Stimulated activated naive CD4-positive, alpha-beta T cell treated with Interleukin-2 at 50 U/mL for 16 hours (primary cell): Measurements from ENCODE around the gene THAP4.

Experiments used
- DNase-seq: peaks from one replicate; lab custom pipeline; 2025; lab: John Stamatoyannopoulos, UW

Gene THAP4

GRCh38 chr2:241563981-241564595 is 72.9 kb downstream of the THAP4 start:
- DNase-seq = no peak

GRCh38 chr2:241563571-241563980 is 73.4 kb downstream of the THAP4 start:
- DNase-seq = no peak

GRCh38 chr2:241563031-241563507 is 73.9 kb downstream of the THAP4 start:
- no peak for DNase-seq

GRCh38 chr2:241562269-241562891 is 74.6 kb downstream of the THAP4 start:
- DNase-seq = no peak

- no peak for DNase-seq
These were observed 75.1 kb downstream of the THAP4 start for GRCh38 chr2:241561832-241562231.

DNA sequence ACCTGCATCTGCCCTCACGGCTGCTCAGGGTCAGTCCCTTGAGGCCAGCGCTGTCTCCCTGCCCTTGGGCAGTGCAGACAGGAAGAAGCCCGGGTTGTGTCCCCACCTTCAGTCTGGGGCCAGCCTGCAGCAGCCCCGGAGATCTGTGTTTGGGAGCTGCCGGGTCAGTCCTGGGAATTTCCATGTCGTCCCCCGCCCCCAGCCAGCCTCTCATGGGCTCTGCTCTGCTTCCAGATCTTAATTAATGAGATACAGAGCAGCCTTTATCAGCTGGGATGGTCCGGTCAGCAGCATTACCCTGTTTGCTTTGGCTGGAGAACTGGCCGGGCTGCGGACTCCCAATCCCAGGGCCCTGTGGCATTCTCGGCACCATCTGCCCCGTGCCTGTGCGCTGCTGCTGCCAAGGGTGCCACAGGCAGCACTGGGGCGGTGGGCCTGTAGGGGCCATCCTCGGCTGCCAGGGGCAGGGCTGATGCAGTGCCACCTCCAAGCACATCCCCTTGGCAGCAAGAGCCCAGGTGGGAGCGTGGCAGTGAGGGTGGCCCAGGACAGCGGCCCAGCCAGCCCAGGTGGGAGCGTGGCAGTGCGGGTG is 76.0 kb downstream of the THAP4 start:
- no peak for DNase-seq

- no peak for DNase-seq
These were observed 76.6 kb downstream of the THAP4 start for GRCh38 chr2:241560162-241560882.

DNA sequence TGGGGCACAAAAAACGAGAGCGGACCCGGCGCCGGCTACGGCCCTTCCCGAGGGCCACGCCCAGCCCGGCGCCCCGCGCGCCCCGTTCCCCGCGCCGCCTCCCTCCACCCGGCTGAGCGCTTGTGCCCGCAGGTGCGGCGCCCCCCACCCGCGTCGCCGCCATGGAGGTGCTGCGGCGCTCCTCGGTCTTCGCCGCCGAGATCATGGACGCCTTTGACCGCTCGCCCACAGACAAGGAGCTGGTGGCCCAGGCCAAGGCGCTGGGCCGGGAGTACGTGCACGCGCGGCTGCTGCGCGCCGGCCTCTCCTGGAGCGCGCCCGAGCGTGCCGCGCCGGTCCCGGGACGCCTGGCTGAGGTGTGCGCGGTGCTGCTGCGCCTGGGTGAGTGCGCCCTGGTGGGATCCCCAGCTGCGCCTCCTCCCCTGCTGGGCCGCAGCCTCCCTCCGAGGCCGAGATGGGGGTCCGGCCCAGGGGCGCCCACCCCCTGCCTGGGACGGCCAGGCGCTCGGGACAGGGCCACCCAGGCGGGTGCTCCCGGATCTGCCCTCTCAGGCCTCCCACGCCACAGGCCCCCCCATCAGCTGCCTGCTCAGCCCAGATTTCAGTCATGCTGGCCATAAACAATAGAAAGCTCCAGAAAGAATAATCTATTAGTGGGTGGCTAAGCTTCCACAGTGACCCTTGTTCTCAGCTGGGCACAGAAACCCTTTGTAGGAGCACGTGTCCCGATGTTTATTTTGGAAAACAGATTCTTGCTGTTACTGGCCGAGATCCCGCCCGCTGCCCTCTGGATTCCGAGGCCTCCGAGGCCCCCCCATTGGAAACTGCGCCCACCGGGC is 77.4 kb downstream of the THAP4 start:
- DNase-seq = no peak

DNA sequence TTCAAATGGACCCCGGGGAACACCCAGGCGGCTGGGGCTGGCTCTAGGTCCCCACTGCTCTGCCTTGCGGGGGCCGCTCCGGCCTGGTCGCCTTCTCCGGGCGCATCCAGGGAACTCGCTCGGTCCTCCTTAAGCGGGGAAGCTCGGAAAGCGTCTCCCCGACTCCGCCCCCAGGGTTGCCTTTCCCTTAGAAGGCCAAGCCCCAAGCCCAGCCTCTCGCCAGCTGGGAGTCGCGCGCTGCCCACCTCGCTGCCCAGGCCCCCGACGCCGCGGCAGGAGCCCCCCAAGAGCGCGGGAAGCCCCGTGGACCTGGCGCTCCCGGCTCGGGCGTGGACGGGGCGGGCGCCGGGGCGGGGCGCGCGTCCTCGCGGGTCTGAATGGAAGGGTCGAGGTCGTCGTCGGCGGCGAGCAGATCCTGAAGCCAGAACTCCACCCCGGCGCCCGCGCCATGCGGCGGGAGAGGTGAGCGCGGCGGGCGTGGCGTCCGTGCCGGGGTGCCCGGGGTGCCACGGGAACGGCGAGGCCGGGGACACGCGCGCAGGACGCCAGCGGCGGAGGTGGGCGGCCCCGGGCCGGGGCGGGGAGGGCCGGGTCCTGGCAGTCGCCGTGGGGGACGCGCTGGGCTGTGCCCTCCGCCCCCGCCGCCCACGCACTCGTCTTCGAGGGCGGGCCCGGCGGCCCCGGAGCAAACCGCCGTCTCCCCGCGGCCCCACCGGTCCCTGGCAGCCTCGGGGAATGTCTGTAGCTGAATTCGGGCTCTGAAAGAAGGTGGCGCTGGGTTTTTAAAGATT is 78.2 kb downstream of the THAP4 start, which contains the start of gene BOK:
Gene BOK, plus strand, starts transcription at position 214 of the 791 bp plus-strand sequence. CDS start 739 bp downstream, outside the sequence.
- DNase-seq = no peak

DNA sequence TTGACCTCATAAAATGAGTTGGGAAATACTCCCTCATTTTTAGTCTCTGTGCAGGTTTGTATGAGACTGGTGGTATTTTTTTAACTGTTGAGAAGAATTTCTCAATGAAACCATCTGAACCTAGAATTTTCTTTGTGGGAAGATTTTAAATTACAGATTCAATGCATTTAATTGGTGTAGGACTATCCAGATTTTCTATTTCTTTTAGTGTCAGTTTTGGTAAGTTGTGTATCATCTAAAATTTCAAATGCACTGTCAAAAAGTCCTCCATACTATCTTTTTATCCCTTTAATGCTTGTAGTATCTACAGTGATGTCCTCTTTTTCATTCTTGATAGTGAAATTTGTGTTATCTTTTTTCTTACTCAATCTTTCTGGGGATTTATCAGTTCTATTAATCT is 80.2 kb downstream of the THAP4 start:
- no peak for DNase-seq

DNA sequence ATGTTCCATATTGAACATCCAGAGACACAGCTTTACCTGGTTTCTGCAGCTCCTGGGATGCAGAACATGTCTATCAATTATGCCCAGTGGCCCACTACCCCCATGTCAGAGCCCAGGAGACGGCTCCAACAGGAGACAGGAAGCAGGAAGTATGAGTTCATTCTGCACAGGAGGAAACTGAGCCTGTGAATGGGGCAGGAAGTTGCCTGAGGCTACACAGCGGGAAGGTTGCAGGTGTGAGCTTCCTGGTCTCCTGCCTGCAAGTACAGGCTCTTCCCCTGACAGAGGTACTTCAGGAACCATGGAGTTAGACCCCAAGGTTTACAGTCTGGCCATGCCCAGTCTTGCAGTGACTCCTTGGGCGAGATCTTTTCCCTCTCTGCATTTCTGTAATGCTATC is 81.2 kb downstream of the THAP4 start:
- no peak for DNase-seq

- DNase-seq = no peak
These were observed 82.2 kb downstream of the THAP4 start for GRCh38 chr2:241554610-241555322.

GRCh38 chr2:241553981-241554380 is 83.0 kb downstream of the THAP4 start:
- DNase-seq = no peak

DNA sequence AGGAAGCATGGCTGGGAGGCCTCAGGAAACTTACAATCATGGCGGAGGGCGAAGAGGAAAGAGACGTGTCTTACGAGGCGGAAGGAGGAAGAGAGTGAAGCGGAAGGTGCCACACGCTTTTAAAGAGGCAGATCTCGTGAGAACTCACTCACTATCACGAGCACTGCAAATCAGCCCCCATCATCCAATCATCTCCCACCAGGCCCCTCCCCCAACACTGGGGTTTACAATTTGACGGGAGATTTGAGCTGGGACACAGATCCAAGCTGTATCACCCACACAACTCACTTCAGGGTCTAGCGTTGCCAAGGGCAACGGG is 83.5 kb downstream of the THAP4 start:
- DNase-seq = no peak

GRCh38 chr2:241551998-241552737 is 84.8 kb downstream of the THAP4 start:
- DNase-seq = no peak

- no peak for DNase-seq
These were observed 85.4 kb downstream of the THAP4 start for GRCh38 chr2:241551599-241551997.

DNA sequence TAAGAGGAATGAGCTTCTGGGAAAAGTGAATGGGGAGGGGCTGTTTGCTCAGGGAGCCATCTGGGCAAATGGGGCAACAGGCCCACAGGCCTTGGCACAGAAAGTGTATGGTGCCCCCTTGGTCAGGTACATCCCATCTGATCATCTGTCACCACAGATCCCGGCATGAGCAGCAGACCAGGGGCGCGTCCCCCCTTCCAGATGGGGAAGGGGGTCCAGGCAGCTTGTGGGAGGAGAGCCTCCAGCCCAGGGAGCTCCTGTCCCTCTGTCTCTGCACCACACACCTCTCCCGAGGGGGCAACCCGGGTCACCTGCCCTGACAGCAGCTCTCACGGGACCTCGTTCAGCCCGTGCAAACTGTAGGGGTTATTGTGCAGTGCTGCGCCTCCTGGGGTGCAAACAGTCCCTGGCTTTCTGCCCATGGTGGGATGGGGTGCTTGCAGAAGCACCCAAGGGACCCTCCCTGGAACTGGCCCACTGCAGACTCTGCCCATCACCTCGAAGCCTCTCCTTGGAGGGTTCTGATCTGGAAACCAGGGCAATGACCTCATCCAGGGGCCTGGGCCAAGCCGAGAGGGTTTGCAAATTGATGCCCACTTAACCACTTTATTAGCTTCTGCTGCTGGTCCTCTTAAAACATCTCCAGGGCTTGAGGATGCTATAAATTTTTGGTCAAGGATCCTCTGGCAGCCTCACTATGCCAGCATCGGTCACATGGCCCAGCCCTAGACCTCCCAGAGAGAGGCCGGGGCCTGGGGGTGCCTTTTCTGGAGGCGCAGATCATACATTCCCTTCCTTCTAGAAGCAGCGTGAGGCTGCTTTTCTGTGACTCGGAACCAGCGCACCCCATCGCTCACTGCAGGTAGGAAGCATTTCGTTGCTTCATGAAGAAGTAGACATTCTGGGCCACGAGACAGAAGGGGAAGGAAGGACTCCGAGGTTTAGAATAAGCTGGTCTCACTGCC is 86.1 kb downstream of the THAP4 start:
- no peak for DNase-seq

DNA sequence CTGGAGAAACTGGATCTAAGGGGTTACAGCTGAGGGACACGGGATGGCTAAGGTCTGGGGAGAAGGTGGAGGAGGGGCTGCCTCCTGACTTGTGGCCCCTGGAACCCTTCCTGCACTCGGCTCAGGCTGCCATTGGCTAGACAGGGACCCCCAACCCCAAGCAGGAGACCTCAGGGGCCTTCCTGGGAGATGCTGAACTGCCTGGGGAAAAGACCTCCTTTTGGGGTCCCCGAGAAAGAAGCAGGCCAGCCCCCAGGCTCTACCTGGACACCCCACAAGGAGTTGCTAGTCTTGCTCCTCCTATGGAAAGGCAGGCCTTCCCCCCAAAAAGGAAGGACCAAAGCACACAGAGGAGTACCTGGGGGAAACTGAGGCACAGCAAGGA is 88.5 kb downstream of the THAP4 start:
- no peak for DNase-seq
